ENCODE data around the gene DYNC1I2.

DNA sequence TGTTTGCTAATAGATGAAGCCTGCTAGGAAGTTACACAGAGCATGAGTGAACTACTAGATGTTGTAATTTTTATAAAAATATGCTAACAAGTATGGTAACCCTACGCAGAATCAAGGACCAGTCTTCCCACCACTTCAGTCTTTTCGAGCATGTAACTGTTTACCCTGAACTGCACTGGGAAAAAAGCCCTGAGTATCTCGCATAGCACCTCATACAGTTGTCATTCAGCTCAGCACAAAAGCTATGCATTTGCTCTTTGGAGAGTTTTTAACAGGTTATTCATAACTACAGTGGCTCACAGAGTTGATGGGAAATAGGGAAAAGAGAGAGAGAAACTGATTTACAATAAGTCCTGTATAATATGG lies 42.7 kb downstream of the DYNC1I2 start:
- TF ChIP-seq ELF4 (IDR thresholded peaks at IDR 0.05) (no peak), FOXA1 (IDR thresholded peaks at IDR 0.05) (no peak), FOXM1 (IDR thresholded peaks at IDR 0.05; ENCODE audit: borderline replicate concordance) (no peak), TARDBP (IDR thresholded peaks at IDR 0.05) (no peak), FOXK2 (IDR thresholded peaks at IDR 0.05) (no peak), SP1 (IDR thresholded peaks at IDR 0.05) (no peak), CTBP1 (IDR thresholded peaks at IDR 0.05; ENCODE audit: borderline replicate concordance) (no peak), SUZ12 (IDR thresholded peaks at IDR 0.05) (no peak), NFRKB (IDR thresholded peaks at IDR 0.05) (no peak), HDGF (IDR thresholded peaks at IDR 0.05; ENCODE audit: borderline replicate concordance) (no peak)
- TF ChIP-seq, protein P1, sequence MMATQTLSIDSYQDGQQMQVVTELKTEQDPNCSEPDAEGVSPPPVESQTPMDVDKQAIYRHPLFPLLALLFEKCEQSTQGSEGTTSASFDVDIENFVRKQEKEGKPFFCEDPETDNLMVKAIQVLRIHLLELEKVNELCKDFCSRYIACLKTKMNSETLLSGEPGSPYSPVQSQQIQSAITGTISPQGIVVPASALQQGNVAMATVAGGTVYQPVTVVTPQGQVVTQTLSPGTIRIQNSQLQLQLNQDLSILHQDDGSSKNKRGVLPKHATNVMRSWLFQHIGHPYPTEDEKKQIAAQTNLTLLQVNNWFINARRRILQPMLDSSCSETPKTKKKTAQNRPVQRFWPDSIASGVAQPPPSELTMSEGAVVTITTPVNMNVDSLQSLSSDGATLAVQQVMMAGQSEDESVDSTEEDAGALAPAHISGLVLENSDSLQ (IDR thresholded peaks at IDR 0.05), result no peak

Measured in HEK293T (cell line).